Endothelial cell of hepatic sinusoid (primary cell): ENCODE results near the gene ZNF683.
"Not testable (repeated sequence)": the region's sequence is repeated elsewhere in the genome, so short reads cannot be mapped to it uniquely, and the experiment has no call there.

Experiments
- in situ Hi-C: cut with HindIII; loops from 2 replicates; pipeline ENCODE4 v1.10.0; 2017; ENCODE audit warnings: low sequenced_read_pairs

The ZNF683 gene

DNA sequence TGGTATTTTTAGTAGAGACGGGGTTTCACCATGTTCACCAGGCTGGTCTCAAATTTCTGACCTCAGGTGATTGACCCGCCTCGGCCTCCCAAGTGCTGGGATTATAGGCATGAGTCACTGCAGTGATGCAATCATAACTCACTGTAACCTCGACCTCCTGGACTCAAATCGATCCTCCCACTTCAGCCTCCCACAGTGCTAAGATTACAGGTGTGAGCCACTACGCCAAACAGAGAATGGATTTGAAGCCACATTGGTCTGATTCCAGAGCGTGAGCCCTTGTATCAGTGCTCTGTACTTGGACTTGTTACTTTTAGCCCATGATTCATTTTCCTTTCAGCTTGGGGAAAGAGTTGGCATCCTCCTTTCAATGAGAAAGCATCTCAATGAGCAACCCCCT, 14.9 kb upstream of the ZNF683 start:
- in situ Hi-C loops, result no loop called here

DNA sequence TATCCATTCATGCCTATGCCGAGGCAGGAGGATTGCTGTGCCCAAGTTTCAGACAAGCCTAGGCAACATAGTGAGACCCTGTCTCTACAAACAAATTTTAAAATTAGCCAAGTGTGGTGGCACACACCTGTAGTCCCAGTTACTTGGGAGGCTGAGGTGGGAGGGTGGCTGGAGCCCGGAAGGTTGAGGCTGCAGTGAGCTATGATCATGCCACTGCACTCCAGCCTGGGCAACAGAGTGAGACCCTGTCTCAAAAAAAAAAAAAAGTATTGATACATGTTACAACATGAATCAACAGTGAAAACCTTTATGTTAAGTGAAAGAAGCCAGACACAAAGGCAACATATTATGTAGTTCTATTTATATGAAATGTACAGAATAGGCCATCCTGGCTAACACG, 12.5 kb upstream of the ZNF683 start:
- in situ Hi-C loops, result not testable (repeated sequence)

DNA sequence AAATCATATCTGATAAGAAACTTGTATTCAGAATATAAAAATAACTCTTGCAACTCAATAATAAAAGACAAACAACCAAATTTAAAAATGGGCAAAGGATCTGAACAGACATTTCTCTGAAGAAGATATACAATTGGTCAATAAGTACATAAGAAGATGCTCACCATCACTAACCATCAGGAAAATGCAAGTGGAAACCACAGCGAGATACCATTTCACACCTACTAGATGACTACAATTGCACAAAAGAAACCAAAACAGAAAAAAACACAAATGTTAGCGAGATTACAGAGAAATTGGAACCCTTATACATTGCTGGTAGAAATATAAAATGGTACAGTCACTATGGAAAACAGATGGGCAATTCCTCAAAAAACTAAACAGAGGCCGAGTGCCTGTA, 11.5 kb upstream of the ZNF683 start:
- in situ Hi-C loops, result no loop called here

DNA sequence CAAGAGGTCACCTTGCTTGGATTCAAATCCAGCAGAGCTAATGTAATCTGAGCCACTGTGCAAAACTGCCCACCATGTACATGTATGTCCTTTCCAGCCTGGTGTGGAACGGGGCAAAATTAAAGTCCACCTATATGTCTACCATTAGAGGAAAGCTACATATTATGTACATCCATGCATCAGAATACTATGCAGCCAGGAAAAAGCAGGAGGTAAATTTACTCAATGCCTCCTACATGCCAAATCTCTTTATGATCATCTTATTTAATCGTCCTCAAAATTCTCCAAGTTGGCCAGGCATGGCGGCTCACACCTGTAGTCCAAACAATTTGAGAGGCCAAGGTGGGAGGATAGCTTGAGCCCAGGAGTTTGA, 6.3 kb upstream of the ZNF683 start:
- in situ Hi-C loops, result no loop called here

DNA sequence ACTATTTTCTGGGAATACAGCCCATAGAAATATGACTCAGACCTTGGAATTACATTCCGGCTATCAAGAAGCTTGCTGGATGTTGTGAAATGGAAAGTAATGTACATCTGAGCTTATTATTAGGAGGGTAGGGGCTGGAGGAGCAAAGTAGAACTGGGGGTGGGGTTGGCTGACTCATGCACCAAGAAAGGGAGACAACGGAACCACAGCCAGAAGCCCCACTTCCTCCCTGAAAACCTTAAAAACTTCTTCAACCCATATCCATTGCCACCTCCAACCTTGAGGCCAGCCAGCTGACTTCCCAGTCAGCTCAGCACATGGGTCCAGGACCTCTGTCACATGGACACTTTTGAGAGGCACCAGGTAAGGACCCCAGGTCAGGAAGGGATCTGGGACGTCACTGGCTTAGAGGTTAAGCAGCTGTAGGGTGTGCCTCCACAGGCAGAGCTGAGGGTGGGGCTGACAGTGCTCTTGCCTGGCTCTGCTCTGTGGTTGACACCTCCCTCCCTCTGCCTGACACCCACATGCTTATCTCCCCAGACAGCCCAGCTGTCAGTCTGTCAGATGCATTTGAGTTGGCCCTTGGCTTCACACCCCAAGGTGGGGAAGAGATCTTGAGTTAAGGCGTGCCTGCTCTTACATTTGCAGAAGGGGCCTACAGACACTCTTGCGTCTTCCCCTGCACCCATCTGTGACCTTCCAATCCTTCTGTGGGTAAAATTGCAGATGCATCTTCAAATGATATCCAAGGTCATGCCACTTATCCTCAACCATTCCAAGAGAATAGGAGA, 5.7 kb upstream of the ZNF683 start:
- in situ Hi-C loops, result no loop called here

DNA sequence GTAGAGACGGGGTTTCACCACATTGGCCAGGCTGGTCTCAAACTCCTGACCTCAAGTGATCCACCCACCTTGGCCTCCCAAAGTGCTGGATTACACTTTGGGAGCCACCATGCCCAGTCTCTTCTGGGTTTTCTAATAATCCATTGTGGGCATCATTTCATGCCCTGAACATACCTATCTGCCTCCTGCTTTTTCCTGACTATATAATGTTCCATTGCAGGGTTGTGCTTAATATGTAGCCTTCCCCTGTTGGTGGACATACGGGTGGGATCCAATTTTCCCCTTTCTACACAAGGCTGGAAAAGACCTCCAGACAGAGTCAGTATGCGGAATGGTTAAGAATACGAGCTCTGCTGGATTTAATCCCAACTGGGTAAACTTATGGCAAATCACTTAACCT, 3.5 kb upstream of the ZNF683 start:
- in situ Hi-C loops, result no loop called here

DNA sequence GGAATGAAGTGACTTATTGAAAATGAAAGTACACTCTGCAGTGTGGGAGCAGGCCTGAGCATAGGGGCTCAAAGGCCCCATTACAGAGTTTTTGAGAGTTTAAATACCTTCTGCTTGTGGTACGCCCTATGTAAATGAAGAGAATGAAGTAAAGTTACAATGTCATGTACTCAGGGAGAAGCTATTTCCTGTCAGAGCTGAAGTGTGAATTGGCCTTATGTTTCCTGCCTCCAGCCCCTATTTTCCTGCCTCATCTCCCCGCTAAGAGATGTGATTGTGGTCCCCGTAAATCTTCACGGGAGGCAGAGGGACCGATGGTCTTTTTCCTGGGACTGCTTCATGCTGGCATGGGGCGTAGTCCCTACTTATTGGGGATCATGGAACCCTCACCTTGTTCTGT, 2.5 kb upstream of the ZNF683 start:
- in situ Hi-C loops, result no loop called here

DNA sequence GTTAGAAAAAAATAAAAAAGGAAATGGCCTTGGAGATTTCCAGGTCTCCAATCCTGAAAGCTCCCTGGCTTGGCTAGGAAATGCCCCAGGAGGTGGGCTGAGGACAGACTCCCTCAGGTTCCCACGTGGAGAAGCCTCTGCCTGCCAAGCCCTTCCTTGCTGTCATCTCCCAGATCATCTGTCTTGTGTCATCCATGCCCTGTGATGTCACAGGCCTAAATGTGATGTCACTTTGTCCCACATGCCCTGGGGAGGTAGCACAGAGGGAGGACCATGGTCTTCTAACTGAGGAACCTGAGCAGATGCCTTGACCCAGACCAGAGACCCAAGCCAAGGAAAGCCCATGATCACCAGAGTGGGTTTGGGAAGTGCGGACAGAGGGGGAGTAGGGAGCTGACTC, 1.8 kb upstream of the ZNF683 start:
- in situ Hi-C loops, result not testable (repeated sequence)

DNA sequence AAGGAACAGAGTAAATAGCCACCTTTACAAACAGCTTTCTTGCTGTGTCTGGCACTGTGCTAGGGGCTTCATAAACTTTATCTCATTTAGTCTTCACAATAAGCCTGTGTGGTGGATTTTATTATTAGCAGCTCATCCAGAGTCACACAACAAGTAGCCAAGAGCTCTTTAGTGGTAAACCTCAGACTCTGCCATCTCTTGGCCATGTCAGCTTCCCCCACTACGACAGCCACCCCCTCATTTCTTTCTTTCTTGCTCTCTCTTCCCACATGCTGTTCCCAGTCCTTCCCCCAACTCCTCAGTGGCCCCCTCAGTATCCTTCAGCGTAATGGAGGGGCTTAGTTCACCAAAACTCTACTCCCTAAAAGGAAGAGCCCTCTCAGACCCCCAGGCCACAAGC, 1.2 kb upstream of the ZNF683 start:
- in situ Hi-C loops, result no loop called here

DNA sequence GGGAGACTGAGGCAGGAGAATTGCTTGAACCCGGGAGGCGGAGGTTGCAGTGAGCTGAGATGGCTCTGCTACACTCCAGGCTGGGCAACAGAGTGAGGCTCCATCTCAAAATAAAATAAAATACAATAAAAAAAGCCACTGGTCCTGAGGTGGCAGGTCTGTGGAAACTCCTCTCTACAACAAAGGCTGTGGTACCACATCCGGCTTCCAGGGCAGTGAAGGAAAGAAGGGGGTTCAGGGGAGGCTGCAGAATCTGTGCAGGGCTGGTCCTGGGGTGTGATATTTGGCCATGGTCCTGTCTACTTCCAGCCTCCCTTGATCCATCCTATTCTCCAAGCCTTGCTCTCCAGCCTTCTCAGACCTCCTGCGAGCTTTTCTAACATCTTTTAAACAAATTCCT, 731 bp upstream of the ZNF683 start:
- in situ Hi-C loops, result no loop called here

DNA sequence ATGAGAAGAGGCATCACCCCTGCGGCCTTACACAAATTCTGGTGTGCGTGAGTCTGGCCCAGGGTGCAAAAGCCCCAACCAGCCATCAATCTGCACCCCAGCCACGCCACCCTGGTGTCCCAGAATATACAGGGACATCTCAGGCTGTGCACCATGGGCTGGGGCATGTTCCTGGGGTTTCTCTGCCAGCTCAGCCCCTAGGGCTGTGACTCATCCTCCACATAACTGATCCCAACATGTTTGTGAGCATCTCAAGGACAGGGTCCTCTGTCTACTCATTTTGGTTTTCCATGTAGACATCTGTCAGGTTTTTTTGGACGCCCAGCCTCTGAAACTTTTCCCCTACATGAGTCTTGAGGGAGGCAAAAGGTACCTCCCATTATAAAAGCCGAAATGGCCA, 511 bp downstream of the ZNF683 start:
- in situ Hi-C loops, result no loop called here

DNA sequence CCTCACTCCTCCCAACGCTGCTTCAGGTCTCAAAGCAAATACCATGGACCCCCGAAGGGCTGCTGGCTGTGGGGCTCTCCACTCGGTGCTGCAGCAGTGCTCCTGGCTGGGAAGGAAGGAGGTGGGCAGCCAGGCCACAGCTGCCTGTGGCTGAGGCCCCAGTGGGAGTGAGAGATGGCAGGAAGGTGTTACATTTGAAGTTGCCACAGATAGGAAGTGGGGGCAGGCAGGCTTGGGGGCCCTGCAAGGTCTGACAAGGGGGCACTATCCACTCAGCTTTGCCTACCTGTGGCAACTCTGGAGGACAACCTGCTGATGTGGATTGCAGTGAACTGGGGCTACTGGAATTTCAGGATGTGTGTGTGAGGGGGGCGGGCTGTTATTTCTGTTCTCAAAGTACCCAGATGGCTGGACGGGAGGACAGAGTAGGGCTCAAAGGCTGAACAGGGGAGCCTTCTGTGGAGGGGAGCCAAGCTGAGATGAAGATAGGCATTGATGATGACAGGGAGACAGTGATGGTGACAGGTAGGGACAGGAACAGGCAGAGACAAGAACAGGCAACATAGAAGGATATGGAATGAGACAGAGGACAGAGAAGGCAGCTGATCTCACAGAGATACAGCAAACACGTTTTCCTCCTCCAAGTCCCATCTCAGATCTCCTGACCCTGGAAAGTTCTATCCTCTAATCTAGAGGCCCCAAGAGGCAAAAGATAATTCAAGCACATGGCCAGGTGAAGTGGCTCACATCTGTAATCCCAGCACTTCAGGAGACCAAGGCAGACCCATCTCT, 1.8 kb downstream of the ZNF683 start:
- in situ Hi-C loops, result no loop called here

DNA sequence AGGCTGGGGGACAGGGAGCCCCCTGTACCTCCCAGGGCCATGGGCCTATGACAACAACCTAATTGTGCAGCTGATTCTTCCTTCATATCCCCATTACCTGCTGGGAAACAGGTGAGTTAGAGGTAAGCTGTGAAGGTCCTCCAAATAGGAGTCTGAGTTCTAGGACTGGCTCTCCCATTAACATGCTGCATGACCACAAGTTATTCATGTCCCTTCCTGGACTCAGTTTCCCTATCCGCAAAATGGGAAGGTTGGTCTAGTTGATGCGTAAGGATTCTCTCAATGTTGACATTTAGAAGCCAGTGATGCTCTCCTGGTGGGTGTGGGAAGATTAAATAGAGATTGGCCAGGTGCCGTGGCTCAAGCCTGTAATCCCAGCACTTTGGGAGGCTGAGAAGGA, 4.1 kb downstream of the ZNF683 start:
- in situ Hi-C loops, result no loop called here

DNA sequence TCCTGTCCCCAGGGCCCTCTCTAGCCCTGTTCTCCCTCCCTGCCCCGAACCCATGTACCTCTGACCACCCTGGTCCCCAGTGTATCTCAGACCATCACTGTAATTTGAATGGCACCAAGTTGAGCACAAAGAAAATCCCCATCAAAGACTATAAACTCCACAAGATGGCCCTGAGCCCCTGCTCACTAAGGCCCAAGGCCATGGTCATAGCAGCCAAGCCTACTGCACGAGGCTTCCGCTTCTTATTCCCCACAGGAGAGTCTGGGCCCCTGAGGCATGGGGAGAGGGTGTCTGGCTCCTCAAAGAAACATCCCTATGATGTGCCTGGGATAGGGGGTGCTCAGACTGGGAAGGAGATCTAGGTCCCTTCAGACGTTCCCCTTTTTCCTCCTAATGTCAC, 4.5 kb downstream of the ZNF683 start:
- in situ Hi-C loops, result no loop called here

DNA sequence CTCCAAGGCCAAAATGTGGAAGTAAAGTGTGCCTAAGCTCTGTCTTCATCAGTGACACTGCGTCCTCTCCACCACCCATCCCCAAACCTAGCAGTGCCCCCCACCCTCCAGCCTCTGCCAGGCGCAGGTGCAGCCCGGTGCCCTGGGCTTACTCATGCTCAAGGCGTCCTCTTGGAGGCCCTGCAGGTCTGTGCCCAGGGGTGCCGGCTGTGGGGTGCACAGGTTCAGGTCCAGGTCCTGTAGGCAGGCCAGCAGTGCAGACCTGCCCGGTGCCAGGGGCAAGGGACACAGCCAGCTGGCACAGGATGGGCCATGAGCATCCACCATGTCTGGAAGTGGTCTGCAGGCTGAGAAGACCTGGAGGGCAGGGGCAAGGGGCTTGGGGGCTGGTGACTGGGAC, 5.1 kb downstream of the ZNF683 start:
- in situ Hi-C loops, result no loop called here

DNA sequence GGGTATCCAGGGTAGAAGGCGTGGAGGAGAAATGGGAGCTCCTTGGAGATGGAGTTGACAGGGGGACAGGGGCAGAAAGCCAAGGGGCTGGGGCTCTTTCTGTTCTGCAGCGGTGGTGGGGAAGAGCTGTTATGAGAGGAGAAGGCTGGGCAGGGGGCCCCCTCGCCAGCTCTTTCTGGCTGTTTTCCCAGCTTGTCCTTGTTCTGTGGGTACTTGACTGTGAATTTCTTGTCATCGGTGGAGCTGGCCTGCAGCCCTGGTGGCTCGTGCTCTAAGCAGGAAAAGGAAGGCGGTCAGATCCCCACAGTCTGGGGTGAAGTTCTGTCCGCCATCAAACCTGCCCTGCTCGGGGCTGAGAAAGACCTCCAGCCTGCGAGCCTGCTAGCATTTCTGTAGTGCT, 7.6 kb downstream of the ZNF683 start:
- in situ Hi-C loops, result loop anchor here (5.0 kb wide), 1 partner anchor 93 kb away; no protein-coding TSS in a partner anchor

DNA sequence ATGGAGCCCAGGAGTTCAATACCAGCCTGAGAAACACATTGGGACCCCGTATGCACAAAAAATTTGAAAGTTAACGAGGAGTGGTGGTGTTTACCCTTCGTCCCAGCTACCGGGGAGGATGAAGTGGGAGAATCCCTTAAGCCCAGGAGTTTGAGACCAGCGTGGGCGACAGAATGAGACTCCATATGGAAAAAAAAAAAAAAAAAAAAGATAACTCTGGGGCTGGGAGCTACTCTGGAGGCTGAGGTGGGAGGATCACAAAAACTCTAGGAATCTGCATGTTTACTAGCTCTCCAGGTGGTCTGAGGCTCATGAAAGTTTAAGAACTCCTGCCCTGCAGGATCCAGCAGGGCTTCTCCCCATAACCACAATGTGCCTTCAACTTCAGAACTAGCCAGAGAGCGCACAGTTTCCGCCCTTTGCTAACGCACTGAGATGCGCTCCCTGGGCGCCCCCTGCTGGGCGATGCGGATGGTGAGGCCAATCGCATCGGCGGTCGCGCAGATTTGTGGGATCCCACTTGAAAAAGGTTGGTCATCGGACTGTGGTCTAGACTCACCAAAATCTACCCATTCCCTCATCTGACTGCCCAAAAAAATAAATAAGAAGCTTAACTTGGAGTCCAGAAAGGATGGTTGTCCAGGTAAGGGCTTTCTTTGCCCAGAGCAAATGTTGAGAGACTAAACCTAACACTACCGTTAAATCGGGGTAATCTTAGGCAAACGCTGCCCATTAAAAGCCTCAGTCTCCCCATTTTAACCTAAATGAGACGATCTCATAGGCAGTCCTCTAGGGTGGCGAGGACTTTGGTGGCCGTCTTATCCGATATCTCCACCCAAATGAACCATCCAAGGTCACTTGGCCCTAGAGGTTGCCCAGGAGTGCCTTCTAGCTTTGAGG, 8.8 kb downstream of the ZNF683 start:
- in situ Hi-C loops, result loop anchor here (5.0 kb wide), 1 partner anchor 91 kb away; no protein-coding TSS in a partner anchor

DNA sequence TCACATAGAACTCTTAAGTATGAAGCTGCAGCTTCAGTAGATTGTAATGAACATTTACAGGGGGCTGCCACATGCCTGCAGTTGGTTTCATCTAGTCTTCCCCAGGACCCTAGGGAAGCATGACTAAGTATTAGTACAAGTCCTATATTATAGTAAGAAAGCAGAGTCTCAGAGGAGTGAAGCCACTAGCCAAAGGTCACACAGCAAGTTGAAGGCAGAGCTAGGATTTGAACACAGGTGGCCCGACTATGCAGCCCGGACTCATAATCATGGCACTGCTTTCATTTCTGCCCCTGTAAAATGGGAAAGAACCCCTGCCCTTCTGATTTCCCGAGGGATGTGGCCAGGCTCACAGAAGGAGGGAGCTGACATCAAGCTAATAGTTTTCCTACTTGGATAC, 10.2 kb downstream of the ZNF683 start:
- in situ Hi-C loops, result loop anchor here (5.0 kb wide), 1 partner anchor 90 kb away; no protein-coding TSS in a partner anchor

DNA sequence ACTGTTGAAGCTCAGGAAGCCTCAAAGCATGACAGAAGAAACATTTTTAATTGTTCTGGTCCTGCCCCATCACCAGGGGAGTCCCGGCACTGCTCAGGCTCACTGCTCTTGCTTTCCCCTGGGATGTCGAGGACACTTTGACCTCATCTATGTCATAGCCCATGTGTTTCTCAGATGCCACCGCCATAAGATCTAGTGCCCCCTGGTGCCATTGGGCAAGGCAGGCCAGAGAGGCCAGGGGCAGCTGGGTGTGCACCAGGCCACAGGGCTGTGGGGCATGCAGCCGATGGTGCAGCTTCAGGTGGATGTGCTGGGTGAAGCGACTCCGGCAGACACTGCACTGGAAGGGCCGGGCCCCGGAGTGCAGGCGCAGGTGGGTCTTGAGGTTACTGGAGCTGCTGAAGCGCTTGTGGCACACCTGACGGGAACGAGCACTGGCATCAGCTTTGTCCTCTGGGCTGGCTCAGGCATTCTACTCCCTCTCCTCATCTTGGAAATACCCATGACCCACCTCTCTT, 10.9 kb downstream of the ZNF683 start:
- in situ Hi-C loops, result loop anchor here (5.0 kb wide), 1 partner anchor 89 kb away; no protein-coding TSS in a partner anchor

DNA sequence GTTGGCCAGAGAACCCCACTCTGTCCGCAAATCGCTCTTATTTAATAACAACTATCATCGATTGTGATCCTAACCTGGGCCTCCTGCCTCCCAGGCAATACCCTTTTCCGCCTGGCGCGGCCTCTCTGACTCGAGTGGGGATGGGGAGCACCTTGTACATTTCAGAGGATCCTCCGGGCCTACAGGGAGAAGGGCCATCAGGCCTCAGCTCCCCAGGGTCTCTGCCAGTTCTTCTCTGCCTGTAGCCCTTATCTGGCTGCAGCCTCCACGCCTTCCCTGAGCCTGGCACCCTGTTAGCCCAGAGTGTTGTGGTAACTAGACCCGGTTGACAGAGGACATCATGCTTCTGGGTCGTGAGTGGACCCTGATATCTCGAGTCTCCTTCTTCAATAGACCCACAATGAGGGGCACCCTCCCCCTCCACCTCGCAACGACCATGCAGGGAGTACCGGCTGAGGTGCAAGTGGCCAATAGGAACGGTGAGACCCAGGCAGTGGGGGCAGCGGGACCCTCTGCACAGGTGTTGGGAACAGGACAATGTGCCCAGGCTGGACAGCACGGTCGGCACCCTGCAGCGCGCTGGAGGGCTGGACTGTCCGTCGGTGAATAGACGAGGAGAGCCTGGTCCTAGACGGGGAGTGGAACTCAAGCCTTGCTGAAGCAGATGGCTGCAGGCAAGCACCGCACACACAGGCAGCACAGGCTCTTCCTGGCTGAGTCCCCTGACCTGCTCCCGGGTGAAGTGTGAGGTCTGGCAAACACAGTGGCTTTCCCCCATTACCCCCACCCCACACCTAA, 11.5 kb downstream of the ZNF683 start:
- in situ Hi-C loops, result loop anchor here (5.0 kb wide), 1 partner anchor 89 kb away; no protein-coding TSS in a partner anchor
